Peyer's patch (tissue), 4 donors: Measurements from ENCODE around the gene ALDH1L2.

Source experiments
- POLR2A ChIP-seq, 2 donors: fragments of 450-650 bp; IDR thresholded peaks; one replicate each; pipeline ENCODE4 v1.5.1; 2017; ENCODE audit warnings: antibody characterized with exemption in 2 of 2, mild to moderate bottlenecking in 2 of 2, moderate library complexity in 2 of 2
- TF ChIP-seq, protein P1 (sequence below), 6 experiments: fragments of 450-650 bp in 4 of 6; fragments of 200-600 bp in 2 of 6; sonication (generic) in 1 of 6; IDR thresholded peaks; one replicate each; pipeline ENCODE4 v1.5.1; 2017 to 2019; ENCODE audit warnings: antibody characterized with exemption in 6 of 6, mild to moderate bottlenecking in 3 of 6, moderate library complexity in 1 of 6

DNA sequence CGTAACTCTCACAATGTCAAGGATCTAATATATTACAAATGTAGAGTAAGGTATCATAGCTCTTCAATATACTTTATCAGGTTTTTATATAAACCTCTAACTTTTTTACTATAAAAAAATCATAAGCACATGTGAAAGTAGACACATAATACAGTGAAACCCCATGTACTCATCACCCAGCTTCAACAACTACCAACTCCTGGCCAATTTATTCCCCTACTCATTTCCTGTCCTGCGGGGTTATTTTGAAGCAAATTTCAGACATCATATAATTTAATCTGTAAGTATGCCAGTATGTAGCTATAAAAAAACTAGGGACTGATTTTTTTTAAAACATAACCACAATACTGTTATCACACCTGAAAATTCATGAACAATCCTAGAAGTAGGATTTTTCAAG, 50.4 kb downstream of the ALDH1L2 start:
- no peak for TF ChIP-seq POLR2A (IDR thresholded peaks at IDR 0.05)
- TF ChIP-seq, protein P1, sequence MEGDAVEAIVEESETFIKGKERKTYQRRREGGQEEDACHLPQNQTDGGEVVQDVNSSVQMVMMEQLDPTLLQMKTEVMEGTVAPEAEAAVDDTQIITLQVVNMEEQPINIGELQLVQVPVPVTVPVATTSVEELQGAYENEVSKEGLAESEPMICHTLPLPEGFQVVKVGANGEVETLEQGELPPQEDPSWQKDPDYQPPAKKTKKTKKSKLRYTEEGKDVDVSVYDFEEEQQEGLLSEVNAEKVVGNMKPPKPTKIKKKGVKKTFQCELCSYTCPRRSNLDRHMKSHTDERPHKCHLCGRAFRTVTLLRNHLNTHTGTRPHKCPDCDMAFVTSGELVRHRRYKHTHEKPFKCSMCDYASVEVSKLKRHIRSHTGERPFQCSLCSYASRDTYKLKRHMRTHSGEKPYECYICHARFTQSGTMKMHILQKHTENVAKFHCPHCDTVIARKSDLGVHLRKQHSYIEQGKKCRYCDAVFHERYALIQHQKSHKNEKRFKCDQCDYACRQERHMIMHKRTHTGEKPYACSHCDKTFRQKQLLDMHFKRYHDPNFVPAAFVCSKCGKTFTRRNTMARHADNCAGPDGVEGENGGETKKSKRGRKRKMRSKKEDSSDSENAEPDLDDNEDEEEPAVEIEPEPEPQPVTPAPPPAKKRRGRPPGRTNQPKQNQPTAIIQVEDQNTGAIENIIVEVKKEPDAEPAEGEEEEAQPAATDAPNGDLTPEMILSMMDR (IDR thresholded peaks at IDR 0.05) = no peak
